ENCODE data around the gene FRYL.

The FRYL gene

GRCh38 chr4:48506716-48507115, 273.4 kb downstream of the FRYL start:
- no peak for TF ChIP-seq CTCF (IDR thresholded peaks at IDR 0.05; ENCODE audit: low read depth, low read length)
- no peak for DNase-seq (ENCODE audit: extremely low read depth, low read depth)

GRCh38 chr4:48504352-48504751, 275.7 kb downstream of the FRYL start:
- no peak for DNase-seq (ENCODE audit: extremely low read depth, low read depth)

DNA sequence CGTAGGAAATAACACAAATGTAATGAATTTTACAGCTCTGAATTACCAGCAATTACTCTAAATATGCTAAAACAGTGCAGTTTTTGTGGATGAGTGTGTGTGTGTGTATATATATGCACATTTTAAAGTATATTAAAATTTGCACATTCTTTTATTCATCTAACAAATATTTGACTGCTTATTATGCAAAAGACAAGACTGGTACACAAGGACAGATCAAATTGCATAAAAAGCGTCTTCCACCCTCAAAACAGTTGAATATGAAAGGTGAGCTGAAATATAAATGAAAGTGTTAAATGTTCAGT, 276.1 kb downstream of the FRYL start:
- no peak for TF ChIP-seq CTCF (IDR thresholded peaks at IDR 0.05; ENCODE audit: low read depth, low read length)
- DNase-seq (ENCODE audit: extremely low read depth, low read depth): no peak

More at GRCh38 chr4:48504352-48504751, 275.7 kb downstream of the FRYL start:
- no peak for TF ChIP-seq CTCF (IDR thresholded peaks at IDR 0.05; ENCODE audit: low read depth, low read length)

GRCh38 chr4:48503233-48504025, 276.6 kb downstream of the FRYL start:
- DNase-seq (ENCODE audit: extremely low read depth, low read depth): no peak

DNA sequence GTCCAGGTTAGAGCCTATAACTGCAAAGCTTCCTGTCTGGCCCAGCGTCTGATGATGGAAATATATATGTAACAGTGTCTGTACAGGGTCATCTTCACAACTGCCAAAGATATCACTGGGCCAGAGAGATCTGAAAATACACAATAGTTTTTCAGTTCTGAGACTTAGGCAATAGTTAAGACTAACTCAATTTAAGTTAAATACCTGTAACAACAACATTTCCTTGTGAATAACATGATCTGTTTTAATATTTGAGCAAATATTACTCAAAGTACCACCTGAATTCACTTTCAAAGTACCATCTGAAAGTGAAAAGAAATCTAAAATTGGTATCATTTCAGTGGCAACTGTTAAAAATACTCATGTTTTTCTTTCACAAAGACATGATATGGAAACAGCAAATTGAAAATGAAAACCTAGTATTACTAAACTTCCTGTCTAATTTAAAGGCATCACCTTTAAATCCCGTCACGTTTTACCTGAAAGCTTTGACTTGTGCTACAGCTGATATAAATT, 280.5 kb downstream of the FRYL start:
- TF ChIP-seq CTCF (IDR thresholded peaks at IDR 0.05; ENCODE audit: low read depth, low read length): no peak
- DNase-seq (ENCODE audit: extremely low read depth, low read depth): no peak

More at GRCh38 chr4:48503233-48504025, 276.6 kb downstream of the FRYL start:
- no peak for TF ChIP-seq CTCF (IDR thresholded peaks at IDR 0.05; ENCODE audit: low read depth, low read length)

DNA sequence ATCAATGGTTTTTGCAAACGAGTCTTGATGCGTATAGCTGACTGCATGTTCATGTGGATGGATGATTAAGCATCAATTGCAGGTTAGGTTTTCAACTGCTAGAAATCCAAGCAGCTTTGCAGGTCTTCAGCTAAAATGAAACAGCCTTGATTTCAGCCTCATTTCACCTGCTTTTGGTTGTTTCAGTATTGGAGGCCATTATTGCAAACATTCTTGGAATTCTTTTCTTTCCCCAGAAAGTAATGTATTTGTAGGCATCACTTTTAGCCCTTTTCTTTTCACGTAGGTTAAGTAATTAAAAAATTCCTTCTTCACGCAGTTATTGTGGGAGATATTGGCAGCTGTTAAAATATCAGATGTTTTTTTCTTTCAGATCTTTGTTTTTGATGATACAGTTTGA, 281.2 kb downstream of the FRYL start:
- no peak for DNase-seq (ENCODE audit: extremely low read depth, low read depth)
- TF ChIP-seq CTCF (IDR thresholded peaks at IDR 0.05; ENCODE audit: low read depth, low read length): no peak

- TF ChIP-seq CTCF (IDR thresholded peaks at IDR 0.05; ENCODE audit: low read depth, low read length): no peak
- no peak for DNase-seq (ENCODE audit: extremely low read depth, low read depth)
These were observed 284.1 kb downstream of the FRYL start for GRCh38 chr4:48495941-48496340.

Measured in AG09319 (cell line).